ENCODE results near the gene LTA4H.
"Not testable (repeated sequence)": the region's sequence is repeated elsewhere in the genome, so short reads cannot be mapped to it uniquely, and the experiment has no call there.

Gene LTA4H

DNA sequence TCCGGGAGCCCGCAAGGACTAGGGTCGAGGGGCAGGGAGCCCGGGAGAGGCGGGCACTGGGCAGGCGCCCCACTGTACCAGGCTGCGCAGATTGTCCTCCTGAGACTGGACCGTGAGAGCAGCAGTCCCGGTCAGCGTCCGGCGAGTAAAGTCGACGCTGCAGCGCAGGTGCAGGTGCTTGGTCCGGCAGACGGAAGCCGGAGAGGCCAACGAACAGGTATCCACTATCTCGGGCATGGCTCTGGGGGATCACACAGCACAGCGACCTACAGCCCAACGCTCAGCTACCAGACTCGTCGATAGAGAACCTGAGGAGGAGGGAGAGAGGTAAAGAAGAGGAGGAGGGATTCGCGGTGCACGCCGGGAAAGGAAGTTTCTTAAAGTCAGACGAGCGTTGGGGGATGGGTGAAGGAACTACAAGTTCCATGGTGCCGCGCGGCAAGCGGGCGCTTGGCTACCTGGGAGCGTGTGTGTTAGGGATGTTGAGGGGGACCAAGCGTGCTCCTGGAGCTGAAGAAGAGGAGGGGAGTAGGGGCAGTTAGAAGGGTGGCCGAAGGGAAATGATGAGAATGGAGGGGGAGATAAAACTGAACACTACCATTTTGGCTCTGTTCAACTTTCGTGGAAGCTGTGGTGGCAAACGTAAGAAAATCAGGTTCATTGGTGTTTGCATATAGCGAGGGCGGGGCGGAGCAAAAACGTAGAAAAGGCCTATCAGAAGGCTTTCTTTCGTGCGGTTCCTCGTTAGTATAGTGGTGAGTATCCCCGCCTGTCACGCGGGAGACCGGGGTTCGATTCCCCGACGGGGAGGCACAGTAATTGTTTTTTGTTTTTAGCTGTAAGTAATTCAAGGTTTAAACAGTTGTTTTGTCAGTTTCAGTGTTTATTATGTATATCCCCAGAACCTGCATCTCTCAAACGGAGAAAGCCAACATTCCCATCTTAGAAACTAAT is at the start of gene LTA4H:
LTA4H (minus strand) TSS at position 305 of the 954 bp plus-strand sequence; CDS start at position 237, 68 bp downstream.
- peak; percentile 98 for DNase-seq

DNA sequence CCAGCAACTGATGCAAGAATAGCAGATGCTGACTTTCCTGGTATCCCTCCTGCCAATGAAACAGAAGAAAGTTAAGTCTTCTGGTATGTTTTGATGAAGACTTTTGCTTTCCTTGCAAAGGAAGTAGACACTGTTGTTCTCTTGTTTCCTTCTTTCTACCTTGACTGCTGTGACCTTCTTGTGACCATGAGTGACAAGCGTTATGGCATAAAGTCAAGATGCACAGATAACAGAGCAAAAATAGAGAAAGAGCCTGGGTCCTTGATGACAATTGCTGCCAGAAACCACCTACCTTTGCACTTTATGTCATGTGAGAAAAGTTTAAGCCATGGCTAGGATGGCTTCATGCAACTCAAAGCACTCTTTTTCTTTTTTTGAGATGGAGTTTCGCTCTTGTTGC is 49.2 kb upstream of the LTA4H start:
- no peak for DNase-seq

DNA sequence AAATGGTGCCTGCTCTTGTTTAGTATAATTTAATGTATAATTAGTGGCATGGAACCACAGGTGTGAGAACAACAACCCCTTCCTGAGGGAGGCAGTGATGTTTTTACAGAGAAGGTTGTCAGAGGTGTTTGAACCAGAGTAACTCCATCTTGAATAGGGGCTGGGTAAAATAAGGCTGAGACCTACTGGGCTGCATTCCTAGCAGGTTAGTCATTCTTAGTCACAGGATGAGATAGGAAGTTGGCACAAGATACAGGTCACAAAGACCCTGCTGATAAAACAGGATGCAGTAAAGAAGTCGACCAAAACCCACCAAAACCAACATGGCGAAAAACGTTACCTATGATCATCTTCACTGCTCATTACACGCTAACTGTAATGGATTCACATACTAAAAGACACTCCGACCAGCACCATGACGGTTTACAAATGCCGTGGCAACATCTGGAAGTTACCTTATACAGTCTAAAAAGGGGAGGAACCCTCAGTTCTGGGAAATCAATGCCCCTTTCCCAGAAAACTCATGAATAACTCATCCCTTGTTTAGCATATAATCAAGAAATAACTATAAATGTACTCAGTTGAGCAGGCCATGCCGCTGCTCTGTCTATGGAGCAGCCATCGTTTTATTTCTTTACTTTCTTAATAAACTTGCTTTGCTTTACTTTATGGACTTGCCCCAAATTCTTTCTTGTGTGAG is 47.8 kb upstream of the LTA4H start:
- no peak for DNase-seq

DNA sequence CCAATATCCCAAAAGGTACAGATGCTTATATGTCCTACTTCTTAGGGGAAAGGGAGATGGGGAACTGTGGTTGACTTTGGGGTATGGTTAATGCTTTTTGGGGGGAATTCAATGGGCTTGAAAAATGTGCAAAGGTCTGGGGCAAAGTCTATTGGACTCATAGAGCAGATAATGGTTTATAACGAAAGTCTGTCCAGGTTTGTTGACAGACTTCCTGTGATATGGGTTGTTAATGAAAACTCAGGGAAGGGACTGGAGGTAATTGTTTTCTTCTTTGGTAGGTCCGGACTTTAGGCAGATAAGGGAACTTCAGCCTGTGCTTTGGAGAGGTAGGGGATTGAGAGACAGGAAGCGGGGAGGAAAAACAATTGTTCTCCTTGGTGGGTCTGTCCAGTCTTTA is 46.2 kb upstream of the LTA4H start:
- DNase-seq: no peak

DNA sequence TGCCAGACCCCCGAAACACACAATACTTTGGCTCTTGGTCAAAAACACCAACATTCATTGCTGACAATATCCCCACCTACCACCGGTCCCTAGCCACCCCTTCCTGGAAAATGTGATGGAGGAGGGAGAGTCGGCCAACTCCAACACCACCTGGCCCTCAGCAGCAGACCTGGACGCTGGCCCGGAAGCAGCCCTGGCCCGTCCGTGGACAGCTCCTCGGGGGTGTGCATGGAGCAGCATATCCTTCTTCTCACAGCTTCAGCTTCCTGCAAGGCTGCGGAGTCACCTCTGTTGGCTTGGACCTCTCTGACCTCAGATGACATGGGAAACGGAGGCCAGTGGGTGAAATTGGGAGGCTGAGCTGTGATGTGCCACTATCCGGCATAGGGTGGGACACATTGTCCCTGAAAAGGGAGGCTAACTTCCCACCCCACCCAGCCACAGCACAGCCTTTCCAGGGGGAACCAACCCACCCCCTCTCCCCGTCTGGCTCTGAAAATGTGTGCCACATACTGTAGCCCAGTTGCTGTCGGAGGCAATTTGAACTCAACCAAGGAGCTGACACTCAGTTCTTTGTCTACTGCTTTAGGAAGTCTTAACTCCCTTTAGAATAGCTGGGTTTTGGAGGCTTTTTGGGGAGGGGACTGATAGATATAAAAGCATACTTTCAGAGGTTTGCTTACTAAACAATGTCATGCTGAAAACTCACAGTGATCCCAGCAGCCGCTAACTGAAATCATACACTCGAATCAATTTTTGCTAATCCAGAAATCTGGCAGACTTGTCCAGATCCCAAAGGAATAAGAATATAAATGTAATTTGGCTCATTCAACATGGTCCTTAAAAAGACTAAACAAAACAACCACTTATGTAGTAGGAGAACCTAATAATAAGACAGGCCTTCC is 43.1 kb upstream of the LTA4H start:
- no peak for DNase-seq

DNA sequence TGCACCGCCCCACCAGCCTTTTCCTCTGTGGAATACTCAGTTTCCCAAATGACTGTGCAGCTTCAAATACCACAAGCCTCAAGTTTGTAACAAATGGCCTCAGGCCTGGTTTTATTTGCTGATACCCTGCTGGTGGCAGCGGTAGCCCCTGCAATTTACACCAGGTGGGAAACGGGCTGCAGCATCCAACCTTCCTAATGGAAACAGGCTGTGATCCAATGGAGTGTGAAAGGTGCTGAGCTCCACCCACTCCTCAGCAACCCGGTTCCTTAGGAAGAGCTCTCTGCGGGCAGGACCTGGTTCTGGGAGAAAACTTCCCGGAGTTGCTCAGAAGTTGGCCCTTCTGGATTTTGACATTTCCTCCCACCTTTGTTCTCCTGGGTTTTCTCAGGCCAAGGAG is 41.7 kb upstream of the LTA4H start:
- DNase-seq: no peak

DNA sequence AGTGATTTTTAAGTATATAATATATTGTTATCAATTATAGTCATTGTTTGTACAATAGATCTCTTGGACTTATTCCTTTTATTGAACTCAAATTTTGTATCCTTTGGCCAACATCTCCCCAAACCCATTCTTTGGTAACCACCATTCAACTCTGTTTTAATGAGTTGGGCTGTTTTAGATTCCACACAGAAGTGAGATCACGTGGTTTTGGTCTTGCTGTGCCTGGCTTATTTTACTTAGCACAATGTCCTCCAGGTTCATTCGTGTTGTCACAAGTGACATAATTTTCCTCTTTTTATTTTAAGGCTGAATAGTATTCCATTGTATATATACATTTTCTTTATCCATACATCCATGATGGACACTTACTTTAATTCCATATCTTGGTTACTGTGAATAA is 40.2 kb upstream of the LTA4H start:
- DNase-seq: no peak

DNA sequence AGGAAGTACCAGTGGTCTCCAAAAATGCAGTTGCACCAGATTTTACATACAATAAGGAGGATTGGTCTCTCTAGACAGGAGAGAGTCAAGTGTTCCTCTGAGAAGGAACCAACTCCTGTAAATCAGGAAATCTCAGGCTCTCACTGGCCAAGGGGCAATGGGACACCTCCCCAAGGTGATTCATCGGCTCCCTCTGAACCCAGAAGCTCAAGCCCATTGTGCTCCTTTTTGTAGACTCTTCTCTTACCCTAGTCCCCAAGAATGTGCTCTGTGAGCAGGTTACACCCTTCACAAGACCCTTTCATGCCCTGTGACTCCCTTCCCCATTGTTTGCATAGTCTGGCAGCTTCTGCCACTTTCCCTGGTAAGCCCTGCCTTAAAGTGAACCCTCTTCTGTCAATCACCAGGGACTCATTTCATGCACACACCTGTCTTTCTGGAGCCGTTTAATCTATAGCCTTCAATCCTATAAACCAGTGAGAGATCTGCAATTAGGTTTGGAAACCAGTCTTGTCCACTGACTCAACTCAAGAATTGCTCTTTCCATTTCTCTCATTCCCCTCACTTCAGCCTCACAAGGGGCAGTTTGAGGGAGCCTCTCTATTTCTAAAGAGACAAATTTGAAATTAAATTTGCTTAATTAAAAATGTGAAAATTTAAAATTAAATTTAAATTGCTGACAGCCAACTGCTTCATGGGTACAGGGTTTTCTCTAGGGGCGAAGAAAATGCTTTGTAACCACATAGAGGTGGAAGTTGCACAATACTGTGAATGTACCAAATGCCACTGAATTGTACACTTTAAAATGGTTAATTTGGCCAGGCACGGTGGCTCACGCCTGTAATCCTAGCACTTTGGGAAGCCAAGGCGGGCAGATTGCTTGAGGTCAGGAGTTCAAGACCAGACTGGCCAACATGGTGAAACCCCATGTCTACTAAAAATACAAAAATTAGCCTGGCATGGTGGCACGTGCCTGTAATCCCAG is 38.3 kb upstream of the LTA4H start:
- DNase-seq: no peak

DNA sequence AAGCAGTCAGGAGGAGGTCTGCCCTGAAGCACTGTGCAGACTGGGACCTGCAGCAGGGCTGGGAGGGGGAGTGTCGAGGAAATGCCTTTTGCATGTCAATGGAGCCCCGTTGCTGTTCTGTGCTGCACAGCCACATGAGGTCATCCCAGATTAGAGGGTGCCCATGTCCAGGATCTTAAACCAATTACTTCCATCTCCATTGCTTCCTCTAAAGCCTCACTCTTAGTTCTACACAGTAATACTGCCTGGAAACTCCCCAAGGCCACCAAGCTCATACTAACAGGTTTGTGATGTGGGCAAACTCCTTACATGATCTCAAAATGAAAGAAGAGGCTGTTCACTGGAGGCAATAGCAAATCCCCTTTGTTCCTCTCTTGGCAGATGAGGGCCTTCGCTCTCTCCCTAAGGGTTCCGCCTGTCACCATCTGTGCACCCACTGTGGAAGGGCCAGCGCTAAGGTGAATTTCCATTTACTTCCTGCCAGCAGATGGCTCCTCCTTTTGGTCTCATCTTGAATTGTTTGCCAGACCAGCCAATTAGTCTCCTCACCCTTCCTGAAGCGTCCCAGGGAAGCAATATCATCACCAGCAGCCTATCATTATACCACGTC is 35.4 kb upstream of the LTA4H start:
- DNase-seq: no peak

DNA sequence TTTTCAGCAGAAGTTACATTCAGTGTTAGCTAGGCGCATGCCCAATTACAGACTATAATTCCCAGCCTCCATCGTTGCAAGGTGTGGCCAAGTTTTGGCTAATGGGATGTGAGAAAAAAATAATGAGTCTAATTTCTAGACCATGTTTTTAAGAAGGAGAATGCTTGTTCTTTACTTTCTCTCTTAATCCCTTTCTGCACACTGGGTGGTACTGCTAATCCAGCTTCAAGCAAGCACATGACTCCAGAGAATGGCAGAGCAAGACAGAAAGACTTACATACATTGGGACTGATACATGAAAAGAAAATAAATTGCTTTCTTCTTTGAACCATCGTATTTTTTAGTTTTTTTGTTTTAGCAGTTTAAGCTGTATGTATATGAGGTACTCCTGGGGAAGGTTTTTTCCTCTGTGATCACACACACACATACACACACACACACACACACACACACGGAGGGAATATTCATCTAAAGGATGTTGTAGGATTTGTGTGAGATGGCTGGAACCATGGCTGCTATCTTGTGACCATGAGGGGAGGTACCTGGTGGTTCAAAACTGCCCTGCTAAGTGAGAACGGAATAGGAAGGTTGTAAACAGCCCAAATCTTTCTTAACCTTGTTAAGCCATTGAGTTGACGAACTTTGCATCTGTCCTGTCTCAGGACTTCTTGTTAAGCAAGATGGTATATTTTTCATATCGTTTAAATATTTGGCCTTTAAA is 34.3 kb upstream of the LTA4H start:
- DNase-seq: no peak

DNA sequence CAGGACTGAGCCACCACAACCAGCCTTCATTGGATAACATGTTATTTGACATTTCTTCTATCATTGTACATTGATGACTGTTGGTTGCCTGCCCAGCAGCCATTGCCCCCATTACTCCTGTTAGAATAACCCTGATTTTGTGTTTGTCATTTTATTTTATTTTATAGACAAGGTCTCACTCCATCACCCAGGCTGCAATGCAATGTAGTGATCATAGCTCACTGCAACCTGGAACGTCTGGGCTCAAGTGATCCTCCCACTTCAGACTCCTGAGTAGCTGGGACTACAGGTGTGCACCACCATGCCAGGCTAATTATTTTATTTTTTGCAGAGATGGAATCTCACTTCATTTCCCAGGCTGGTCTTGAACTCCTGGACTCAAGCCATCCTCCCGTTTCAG is 33.2 kb upstream of the LTA4H start:
- no peak for DNase-seq

DNA sequence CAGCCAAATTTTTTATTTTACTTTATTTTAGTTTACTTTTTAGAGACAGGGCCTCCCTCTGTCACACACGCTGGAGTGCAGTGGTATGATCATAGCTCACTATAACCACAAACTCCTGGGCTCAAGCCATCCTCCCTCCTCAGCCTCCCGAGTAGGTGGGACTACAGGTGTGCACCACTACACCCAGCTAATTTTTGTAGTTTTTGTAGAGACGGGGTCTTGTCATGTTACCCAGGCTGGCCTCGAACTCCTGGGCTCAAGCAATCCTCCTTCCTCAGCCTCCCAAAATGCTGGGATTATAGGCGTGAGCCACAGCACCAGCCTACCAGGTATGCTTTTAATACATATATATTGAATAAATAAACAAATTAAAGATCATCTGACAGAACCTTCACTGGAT is 32.7 kb upstream of the LTA4H start:
- DNase-seq: no peak

DNA sequence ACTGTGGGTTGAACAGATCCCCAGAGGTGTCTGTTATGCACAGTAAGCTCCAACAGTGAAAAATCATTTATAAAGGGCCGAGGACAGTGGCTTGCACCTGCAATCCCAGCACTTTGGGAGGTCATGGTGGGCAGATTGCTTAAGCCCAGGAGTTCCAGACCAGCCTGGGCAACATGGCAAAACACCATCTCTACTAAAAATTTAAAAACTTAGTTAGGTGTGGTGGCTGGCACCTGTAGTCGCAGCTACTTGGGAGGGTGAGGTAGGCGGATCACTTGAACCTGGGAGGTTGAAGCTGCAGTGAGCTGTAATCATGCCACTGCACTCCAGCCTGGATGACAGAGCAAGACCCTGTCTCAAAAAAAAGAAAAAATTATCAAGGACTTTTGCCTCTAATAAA is 30.4 kb upstream of the LTA4H start:
- not testable (repeated sequence) for DNase-seq

DNA sequence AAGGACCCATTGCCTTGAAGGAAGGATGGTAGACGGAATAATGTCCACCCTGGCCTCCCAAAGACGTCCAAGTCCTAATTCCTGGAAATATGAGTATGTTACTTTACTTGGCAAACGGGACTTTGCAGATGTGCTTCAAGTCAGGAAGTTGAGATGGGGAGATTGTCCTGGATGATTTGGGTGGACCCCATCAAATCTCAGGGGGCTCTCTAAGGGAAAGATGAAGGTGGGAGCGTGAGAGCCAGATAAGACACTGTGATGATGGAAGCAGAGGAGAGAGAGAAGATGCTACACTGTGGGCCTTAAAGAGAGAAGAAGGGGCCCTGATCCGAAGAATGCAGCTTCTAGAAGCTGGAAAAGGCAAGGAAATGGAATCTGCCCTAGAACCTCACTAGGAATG is 29.6 kb upstream of the LTA4H start:
- DNase-seq: no peak

DNA sequence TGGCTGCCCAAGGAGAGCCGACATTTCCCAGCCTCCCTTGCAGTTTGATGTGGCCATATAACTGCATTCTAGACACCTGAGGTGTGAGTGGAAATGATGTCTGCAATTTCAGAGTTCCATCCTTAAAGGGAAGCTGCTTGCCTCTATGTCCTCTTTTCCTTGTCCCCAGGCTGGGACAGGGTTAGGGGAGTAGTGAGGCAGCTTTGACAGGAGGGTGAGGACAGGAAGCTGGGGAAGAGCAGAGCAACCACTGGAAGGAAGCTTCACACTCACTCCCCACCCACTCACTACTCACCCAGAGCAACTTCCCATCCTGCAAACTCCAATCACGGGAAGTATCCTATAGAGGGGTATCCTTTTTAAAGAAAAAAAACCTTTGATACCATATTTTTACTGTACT is 28.9 kb upstream of the LTA4H start:
- DNase-seq: no peak

DNA sequence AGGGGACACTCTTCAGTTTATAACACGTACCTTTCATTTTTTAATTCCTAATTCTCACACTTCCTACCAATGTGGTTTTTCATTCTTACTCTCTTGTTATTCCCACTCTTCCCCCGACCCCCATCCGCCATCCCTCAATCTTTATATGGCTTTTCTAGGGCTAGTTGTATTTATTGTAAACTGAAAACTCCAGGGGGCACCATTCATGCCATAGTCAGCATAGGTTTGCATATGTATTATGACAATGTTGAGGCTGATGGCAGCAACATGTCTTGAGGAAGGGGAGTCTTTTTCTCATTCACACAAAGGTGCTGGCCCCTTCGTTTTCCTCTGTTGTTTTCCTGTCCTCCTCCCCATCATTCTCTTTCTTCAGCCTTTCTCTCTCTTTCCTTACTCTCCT is 27.7 kb upstream of the LTA4H start:
- DNase-seq: no peak

DNA sequence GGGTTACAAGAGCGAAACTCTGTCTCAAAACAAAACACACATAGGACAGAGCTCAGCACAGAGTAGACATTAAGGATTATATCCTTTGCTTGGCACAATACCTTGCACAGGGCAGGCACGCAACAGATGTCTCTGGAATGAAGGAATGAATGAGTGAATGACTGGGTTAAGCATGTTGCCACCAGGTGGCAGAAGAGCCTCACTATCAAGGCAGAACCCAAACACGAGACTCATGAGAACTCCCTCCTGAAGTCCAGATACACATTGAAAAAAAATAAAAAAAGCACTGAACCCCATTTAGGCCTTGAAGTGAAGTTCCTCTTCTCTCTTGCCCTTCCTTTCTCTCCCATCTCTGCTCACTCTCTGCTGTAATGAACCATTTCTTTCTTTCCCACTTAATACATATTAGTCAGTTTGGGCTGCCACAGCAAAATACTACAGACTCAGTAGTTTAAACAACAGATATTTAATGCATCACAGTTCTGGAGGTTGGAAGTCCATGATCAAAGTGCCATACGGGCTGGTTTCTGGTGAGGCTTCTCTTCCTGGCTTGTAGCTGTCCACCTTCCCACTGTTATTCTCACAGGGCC is 26.6 kb upstream of the LTA4H start:
- no peak for DNase-seq

DNA sequence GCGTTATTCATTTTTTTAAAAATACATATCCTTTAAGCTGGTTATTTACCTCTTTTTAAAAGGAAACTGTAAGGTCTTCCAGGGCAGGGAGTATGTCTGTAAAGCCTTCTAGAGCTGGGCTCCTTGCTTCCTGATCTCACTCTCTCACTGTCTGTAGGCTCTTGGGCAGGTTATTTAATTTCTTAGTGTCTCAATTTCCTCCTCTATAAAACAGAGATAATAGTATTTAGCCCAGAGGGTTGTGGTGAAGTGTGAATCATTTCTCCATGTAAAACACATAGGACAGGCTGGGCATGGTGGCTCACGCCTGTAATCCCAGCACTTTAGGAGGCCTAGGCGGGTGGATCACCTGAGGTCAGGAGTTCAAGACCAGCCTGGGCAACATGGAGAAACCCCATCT is 25.9 kb upstream of the LTA4H start:
- no peak for DNase-seq

DNA sequence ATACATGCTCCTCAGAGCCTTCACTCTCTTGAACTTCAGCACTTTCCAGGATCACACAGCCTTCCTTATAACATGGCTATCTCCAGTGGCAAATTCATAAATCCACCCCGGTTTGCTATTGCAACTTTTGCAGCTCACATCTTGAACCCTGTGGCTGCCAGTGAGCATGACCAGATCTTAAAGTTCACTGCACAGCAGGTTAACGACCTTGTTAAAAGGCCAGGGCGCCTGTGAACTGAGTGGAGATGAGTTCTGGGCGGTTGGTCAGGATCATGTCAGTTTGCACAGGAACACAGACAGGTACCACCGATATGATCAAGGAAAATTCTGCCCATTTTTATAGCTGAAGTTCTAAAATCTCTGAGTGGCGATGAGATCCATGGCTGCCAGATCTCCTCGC is 24.7 kb upstream of the LTA4H start:
- DNase-seq: no peak

DNA sequence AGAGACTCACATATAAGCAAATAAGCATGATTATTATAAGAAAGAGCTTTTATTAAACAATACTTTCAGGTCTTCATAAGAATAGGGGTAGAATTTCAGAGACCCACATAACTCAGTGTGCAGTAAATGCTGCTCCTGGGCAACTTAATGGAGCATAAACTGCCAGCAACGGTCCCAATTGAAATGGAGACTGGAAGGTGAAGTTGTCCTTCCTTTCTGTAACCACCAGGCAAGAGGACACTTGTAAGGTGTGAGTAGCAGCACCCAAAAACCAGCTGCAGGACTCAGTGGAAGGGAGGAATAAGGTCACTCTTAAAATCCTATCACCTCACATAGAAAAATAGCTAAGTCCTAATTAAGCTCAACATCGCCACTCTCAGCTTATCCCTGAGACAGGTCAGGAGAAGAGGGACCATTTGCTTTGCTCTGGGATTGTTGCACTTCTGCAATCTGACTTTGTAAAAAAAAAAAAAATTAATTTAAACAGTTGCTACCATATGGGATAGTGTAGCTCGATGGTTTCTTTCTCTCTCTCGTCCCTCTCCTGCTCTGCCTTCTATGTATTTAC is 22.7 kb upstream of the LTA4H start:
- no peak for DNase-seq
